Measurements from ENCODE around the gene NFS1. TPM values are rescaled to one million over a fixed set of nuclear protein-coding genes. Genes with fewer than 3 reads are reported as not detected.

The NFS1 gene
- total RNA-seq, 1 experiment from 2014 or later: 75.8 TPM

DNA sequence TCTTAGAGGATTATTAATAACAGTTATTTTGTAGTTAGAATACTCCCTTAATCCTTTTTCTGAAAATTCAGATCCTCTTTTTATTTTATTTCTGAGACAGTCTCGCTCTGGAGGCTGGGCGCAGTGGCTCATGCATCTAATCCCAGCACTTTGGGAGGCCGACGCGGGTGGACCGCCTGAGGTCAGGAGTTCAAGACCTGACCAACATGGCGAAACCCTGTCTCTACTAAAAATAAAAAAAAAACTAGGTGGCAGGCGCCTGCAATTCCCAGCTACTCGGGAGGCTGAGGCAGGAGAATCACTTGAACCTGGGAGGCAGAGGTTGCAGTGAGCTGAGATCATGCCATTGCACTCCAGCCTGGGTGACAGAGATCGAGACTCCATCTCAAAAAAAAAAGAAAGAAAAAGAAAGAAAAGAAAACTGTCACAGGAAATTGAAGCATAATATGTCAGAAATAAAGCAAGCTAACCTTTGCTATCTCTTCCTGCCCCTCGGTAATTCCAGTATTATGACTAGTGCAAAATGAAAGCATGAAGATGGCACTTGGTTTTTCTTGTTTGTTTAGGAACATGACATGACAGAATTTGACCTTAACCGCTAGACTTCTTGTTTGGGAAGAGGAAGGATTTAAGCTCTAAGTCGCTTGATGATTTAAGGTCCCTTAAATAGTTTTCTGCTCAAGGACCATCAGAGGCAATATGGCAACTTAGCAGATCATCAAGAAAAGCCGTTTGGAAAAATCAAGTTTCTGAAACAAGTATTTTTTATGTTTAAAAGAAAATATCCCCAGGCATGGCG is 44.7 kb upstream of the NFS1 start:
- intact Hi-C loops (cut with micrococcal nuclease): loop anchor here (2.0 kb wide), 1 partner anchor 25 kb away; no protein-coding TSS in a partner anchor
- TF ChIP-seq, protein P1, sequence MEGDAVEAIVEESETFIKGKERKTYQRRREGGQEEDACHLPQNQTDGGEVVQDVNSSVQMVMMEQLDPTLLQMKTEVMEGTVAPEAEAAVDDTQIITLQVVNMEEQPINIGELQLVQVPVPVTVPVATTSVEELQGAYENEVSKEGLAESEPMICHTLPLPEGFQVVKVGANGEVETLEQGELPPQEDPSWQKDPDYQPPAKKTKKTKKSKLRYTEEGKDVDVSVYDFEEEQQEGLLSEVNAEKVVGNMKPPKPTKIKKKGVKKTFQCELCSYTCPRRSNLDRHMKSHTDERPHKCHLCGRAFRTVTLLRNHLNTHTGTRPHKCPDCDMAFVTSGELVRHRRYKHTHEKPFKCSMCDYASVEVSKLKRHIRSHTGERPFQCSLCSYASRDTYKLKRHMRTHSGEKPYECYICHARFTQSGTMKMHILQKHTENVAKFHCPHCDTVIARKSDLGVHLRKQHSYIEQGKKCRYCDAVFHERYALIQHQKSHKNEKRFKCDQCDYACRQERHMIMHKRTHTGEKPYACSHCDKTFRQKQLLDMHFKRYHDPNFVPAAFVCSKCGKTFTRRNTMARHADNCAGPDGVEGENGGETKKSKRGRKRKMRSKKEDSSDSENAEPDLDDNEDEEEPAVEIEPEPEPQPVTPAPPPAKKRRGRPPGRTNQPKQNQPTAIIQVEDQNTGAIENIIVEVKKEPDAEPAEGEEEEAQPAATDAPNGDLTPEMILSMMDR (conservative IDR thresholded peaks at IDR 0.05; ENCODE audit: low read depth, low read length): no peak
- no peak for TF ChIP-seq EZH2 (IDR thresholded peaks at IDR 0.05; ENCODE audit: low read length, unreplicated experiment)
- TF ChIP-seq EZH2phosphoT487 (IDR thresholded peaks at IDR 0.05; ENCODE audit: borderline replicate concordance, low read length): no peak
- Histone ChIP-seq H3K27me3 (ENCODE audit: low read length) (no peaks in the 10 kb centered on the region), H4K20me1 (ENCODE audit: low read length) (peaks cover 24% of the 10 kb centered on the region), H3K9ac (ENCODE audit: low read length) (peak overlapping the region; percentile 99; the same call in 1 of the 2 replicates), H3K9me2 (replicated peaks; ENCODE audit: low read length) (no peaks in the 10 kb centered on the region), H2AFZ (ENCODE audit: low read length) (no peak overlapping the region), H3K36me3 (ENCODE audit: low read depth, low read length) (peaks cover 24% of the 10 kb centered on the region), H3K4me3 (ENCODE audit: low read length) (no peak overlapping the region), H3K9me3 (ENCODE audit: low read length) (no peaks in the 10 kb centered on the region), H3F3A (ENCODE audit: low read length, unreplicated experiment) (no peaks in the 10 kb centered on the region), H3K79me2 (ENCODE audit: low read length) (peaks cover 42% of the 10 kb centered on the region), H3K27ac (ENCODE audit: low read length) (no peak overlapping the region), H3K4me1 (ENCODE audit: insufficient read depth, low read length) (peaks cover 22% of the 10 kb centered on the region), H3K4me2 (ENCODE audit: low read length) (peak overlapping the region; percentile 95)
- ATAC-seq (no peak), DNase-seq (no peak)
- ChIA-PET POLR2A (ENCODE audit: unreplicated experiment) (interaction anchor here (0.6 to 2.2 kb wide), 5 partner anchors 25 to 140 kb away, joined by 3 to 61 read pairs (median 5); no protein-coding TSS in a partner anchor), CTCF (no interaction called here)
- no TSS peak for BruUV-seq (replicated peaks)

DNA sequence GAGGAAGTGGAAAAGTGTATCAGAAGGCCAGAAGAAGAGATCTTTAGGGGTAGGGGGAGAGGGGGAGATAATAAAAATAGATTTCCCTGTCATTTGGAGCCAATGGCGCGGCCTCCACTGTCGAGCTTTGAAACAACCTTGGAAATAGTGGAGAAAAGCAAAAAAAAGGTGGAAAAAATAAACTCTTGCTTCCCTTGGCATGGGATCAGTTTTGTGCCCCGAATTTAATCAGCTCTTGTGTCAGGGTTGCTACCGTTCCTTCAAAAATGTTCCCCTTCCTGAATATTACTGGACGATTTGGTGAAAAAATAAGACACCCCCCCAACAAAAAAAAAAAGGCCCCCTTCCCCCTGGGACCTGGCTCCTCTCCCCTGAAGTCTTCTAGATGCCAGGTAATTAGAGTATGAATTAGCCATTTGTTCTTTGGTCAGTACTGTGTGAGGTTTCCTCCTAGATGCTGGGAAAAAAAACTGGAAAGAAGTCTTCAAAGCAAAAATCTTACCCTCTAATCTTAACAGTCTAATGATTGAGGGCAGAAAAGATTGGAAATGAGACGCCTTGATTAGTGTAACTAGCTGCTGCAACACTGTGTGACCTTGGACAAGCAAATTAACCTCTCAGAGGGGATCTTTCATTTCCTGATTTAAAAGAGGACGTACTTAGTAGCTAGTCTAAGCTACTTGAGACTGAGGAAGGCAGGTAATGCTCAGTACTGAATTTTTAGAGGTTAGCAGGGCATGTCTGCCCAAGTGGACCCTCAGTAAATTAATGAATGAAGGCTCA is 43.8 kb upstream of the NFS1 start:
- no peak for DNase-seq
- H3K4me3 ChIP-seq (ENCODE audit: low read length): peak overlapping the region; percentile 82
- BruUV-seq (replicated peaks): TSS peak; percentile 95
- H3F3A ChIP-seq (ENCODE audit: low read length, unreplicated experiment): no peaks in the 10 kb centered on the region
- no peaks in the 10 kb centered on the region for H3K27me3 ChIP-seq (ENCODE audit: low read length)
- intact Hi-C loops (cut with micrococcal nuclease): loop anchor here (1.0 to 2.0 kb wide), 2 partner anchors 26 to 141 kb away; no protein-coding TSS in a partner anchor
- H4K20me1 ChIP-seq (ENCODE audit: low read length): peaks cover 34% of the 10 kb centered on the region
- H3K79me2 ChIP-seq (ENCODE audit: low read length): peaks cover 52% of the 10 kb centered on the region
- no peak for ATAC-seq
- H3K4me2 ChIP-seq (ENCODE audit: low read length): peak overlapping the region; percentile 95
- TF ChIP-seq EZH2phosphoT487 (IDR thresholded peaks at IDR 0.05; ENCODE audit: borderline replicate concordance, low read length): no peak
- TF ChIP-seq, protein P1 (conservative IDR thresholded peaks at IDR 0.05; ENCODE audit: low read depth, low read length): 0 out of 2 replicates have a peak, but pooled peaks have one; percentile 3
- peak overlapping the region; percentile 99 for H3K9ac ChIP-seq (ENCODE audit: low read length)
- H3K9me3 ChIP-seq (ENCODE audit: low read length): no peaks in the 10 kb centered on the region
- CTCF ChIA-PET: interaction anchor here (1.3 kb wide), 1 partner anchor 141 kb away, joined by 10 read pairs; no protein-coding TSS in a partner anchor
- peaks cover 34% of the 10 kb centered on the region for H3K36me3 ChIP-seq (ENCODE audit: low read depth, low read length)
- H3K4me1 ChIP-seq (ENCODE audit: insufficient read depth, low read length): peaks cover 32% of the 10 kb centered on the region
- peak overlapping the region; percentile 62 for H2AFZ ChIP-seq (ENCODE audit: low read length)
- H3K27ac ChIP-seq (ENCODE audit: low read length): peak overlapping the region; percentile 83
- POLR2A ChIA-PET (ENCODE audit: unreplicated experiment): interaction anchor here (0.5 to 2.2 kb wide), 16 partner anchors 11 to 483 kb away, joined by 3 to 61 read pairs (median 5); partner anchors contain the start of genes PHF20, ROMO1 and SCAND1
- no peaks in the 10 kb centered on the region for H3K9me2 ChIP-seq (replicated peaks; ENCODE audit: low read length)

Measured in PC-3 (cell line).